Trophoblast cell (in vitro differentiated cells and primary cell): ENCODE measurements around the gene CCL26.
"Not testable (repeated sequence)": the region's sequence is repeated elsewhere in the genome, so short reads cannot be mapped to it uniquely, and the experiment has no call there.

ENCODE experiments used
- DNase-seq, 2 donors: peaks; one replicate each; pipeline ENCODE4 v3.0.0-alpha.2; 2016
- H2AFZ ChIP-seq: 2 replicates; pipeline ENCODE4 v1.6.1; 2013; ENCODE audit warnings: low read length, moderate library complexity, mild to moderate bottlenecking; ENCODE audit not compliant: insufficient read depth, poor library complexity
- H2AK5ac ChIP-seq: 2 replicates; pipeline ENCODE4 v1.6.1; 2013; ENCODE audit warnings: mild to moderate bottlenecking, low read length
- H2BK120ac ChIP-seq: 2 replicates; pipeline ENCODE4 v1.6.1; 2013; ENCODE audit warnings: low read length, mild to moderate bottlenecking, moderate library complexity; ENCODE audit not compliant: insufficient read depth, poor library complexity
- H2BK12ac ChIP-seq: 2 replicates; pipeline ENCODE4 v1.6.1; 2013; ENCODE audit warnings: mild to moderate bottlenecking, low read length, moderate library complexity
- H2BK5ac ChIP-seq: 2 replicates; pipeline ENCODE4 v1.6.1; 2013; ENCODE audit warnings: low read length, low read depth, moderate library complexity, mild to moderate bottlenecking; ENCODE audit not compliant: poor library complexity
- H3K14ac ChIP-seq: 2 replicates; pipeline ENCODE4 v1.6.1; 2013; ENCODE audit warnings: mild to moderate bottlenecking, low read length
- H3K18ac ChIP-seq: 2 replicates; pipeline ENCODE4 v1.6.1; 2013; ENCODE audit warnings: mild to moderate bottlenecking, low read length
- H3K23ac ChIP-seq: 2 replicates; pipeline ENCODE4 v1.6.1; 2013; ENCODE audit warnings: low read length
- H3K27ac ChIP-seq: 2 replicates; pipeline ENCODE4 v1.5.1; 2013; ENCODE audit warnings: low read depth, mild to moderate bottlenecking, inconsistent platforms, low read length, moderate library complexity
- H3K27me3 ChIP-seq: 2 replicates; pipeline ENCODE4 v1.6.1; 2013; ENCODE audit warnings: inconsistent platforms, mild to moderate bottlenecking, low read length, moderate library complexity; ENCODE audit not compliant: insufficient read depth
- H3K36me3 ChIP-seq, 2 experiments: 1 replicate in 1 of 2; 2 replicates in 1 of 2; pipeline ENCODE4 v1.6.1; 2013; ENCODE audit warnings: low read length in 2 of 2, mild to moderate bottlenecking in 2 of 2, moderate library complexity in 1 of 2; ENCODE audit not compliant: insufficient read depth in 2 of 2, control insufficient read depth in 1 of 2
- H3K4ac ChIP-seq: 2 replicates; pipeline ENCODE4 v1.6.1; 2013; ENCODE audit warnings: low read depth, mild to moderate bottlenecking, low read length, moderate library complexity
- H3K4me1 ChIP-seq, 2 experiments: 1 replicate in 1 of 2; 2 replicates in 1 of 2; pipeline ENCODE4 v1.6.1; 2013; ENCODE audit warnings: low read length in 2 of 2, mild to moderate bottlenecking in 2 of 2, moderate library complexity in 1 of 2; ENCODE audit not compliant: insufficient read depth in 2 of 2, control insufficient read depth in 1 of 2
- H3K4me2 ChIP-seq: 2 replicates; pipeline ENCODE4 v1.6.1; 2013; ENCODE audit warnings: inconsistent platforms, mild to moderate bottlenecking, low read length, moderate library complexity
- H3K4me3 ChIP-seq: 2 replicates; pipeline ENCODE4 v1.5.1; 2013; ENCODE audit warnings: mild to moderate bottlenecking, low read depth, low read length, inconsistent platforms
- H3K79me1 ChIP-seq: one replicate; pipeline ENCODE4 v1.6.1; 2013; ENCODE audit warnings: low read length
- H3K79me2 ChIP-seq: 2 replicates; pipeline ENCODE4 v1.6.1; 2013; ENCODE audit warnings: low read length, mild to moderate bottlenecking; ENCODE audit not compliant: control insufficient read depth, insufficient read depth, poor library complexity
- H3K9ac ChIP-seq: 2 replicates; pipeline ENCODE4 v1.6.1; 2013; ENCODE audit warnings: mild to moderate bottlenecking, low read length
- H3K9me3 ChIP-seq: 2 replicates; pipeline ENCODE4 v1.6.1; 2013; ENCODE audit warnings: low read depth, mild to moderate bottlenecking, control low read depth, inconsistent platforms, low read length; ENCODE audit not compliant: insufficient read depth
- H4K12ac ChIP-seq: 2 replicates; pipeline ENCODE4 v1.6.1; 2013; ENCODE audit warnings: low read depth, mild to moderate bottlenecking, low read length, moderate library complexity
- H4K8ac ChIP-seq: 2 replicates; pipeline ENCODE4 v1.6.1; 2013; ENCODE audit warnings: low read depth, mild to moderate bottlenecking, low read length, moderate library complexity
- H4K91ac ChIP-seq: one replicate; pipeline ENCODE4 v1.6.1; 2013; ENCODE audit warnings: low read depth, mild to moderate bottlenecking, low read length, moderate library complexity
- WGBS: extraction: QIAGEN DNeasy Blood & Tissue Kit; methylation state at CpG from one replicate; pipeline ENCODE4 v1.1.7; 2013; ENCODE audit warnings: missing lambda C conversion rate; ENCODE audit not compliant: insufficient read length, insufficient coverage; ENCODE audit errors: extremely low coverage; 5-methylcytosine and 5-hydroxymethylcytosine counted together

CCL26 gene

DNA sequence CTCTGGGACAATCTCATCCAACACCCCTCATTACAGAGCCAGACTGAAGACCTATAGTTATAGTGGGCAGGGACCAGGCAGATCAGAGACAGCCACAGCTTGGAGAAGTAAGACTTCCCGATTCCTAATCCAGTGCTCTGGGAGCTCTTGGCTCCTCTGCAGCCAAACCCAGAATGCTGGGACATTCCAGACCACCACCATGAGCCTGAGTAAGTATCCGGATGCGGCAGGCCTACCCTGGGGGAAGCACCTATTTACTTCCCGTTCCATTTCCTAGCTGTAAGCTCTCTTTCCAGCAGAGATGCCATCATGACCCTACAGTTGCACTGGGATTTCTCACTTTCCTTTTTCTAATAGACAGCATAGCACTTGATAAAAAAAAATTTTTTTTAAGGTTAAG lies 49.6 kb downstream of the CCL26 start:
- Histone ChIP-seq H3K79me2 (no peaks in the 10 kb centered on the region), H4K12ac (no peak overlapping the region)
- WGBS = no CpG with 5 or more reads among the region's 4 CpGs

DNA sequence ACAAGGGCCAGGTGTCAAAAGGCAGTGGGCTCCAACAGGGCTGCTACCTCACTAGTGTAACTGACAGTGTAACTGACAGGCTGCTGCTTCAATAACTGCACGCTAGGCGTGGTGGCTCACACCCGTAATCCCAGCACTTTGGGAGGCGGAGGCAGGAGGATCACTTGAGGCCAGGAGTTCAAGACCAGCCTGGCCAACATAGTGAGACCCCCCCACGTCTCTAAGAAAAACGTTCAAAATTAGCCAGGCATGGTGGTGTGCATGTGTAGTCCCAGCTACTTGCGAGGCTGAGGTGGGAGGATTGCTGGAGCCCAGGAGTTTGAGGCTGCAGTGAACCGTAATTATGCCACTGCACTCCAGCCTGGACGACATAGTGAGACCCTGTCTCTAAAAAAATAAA lies 50.1 kb downstream of the CCL26 start:
- H2AK5ac ChIP-seq, H3K79me1 ChIP-seq, H3K9ac ChIP-seq, H2BK12ac ChIP-seq, H3K14ac ChIP-seq, H4K12ac ChIP-seq, H3K4me2 ChIP-seq, H3K23ac ChIP-seq, H2AFZ ChIP-seq, H3K4ac ChIP-seq, DNase-seq, H3K9me3 ChIP-seq, H3K18ac ChIP-seq, H2BK5ac ChIP-seq, H3K36me3 ChIP-seq, H3K4me3 ChIP-seq, H3K4me1 ChIP-seq, H3K27me3 ChIP-seq, H3K27ac ChIP-seq, H2BK120ac ChIP-seq, H4K8ac ChIP-seq, H4K91ac ChIP-seq, H3K79me2 ChIP-seq: not testable (repeated sequence)
- WGBS = no CpG with 5 or more reads among the region's 9 CpGs

More for the DNA sequence above, 49.6 kb downstream of the CCL26 start:
- H3K18ac ChIP-seq = no peak overlapping the region
- H4K8ac ChIP-seq = no peak overlapping the region
- no peak overlapping the region for H4K91ac ChIP-seq
- H3K9ac ChIP-seq = no peak overlapping the region
- no peaks in the 10 kb centered on the region for H3K36me3 ChIP-seq
- H3K27me3 ChIP-seq = no peaks in the 10 kb centered on the region
- H3K4me2 ChIP-seq = no peak overlapping the region
- no peak overlapping the region for H2BK5ac ChIP-seq
- no peak for DNase-seq
- H2BK12ac ChIP-seq = no peak overlapping the region
- no peak overlapping the region for H2BK120ac ChIP-seq
- H3K27ac ChIP-seq = no peak overlapping the region
- no peak overlapping the region for H3K4me3 ChIP-seq
- no peak overlapping the region for H3K4ac ChIP-seq
- H3K9me3 ChIP-seq = no peaks in the 10 kb centered on the region
- H3K14ac ChIP-seq = no peak overlapping the region
- no peak overlapping the region for H2AK5ac ChIP-seq
- no peak overlapping the region for H2AFZ ChIP-seq
- H3K23ac ChIP-seq = no peak overlapping the region
- H3K4me1 ChIP-seq = peaks cover 0 to 4% of the 10 kb centered on the region in 2 experiments
- H3K79me1 ChIP-seq = peaks cover 2% of the 10 kb centered on the region

DNA sequence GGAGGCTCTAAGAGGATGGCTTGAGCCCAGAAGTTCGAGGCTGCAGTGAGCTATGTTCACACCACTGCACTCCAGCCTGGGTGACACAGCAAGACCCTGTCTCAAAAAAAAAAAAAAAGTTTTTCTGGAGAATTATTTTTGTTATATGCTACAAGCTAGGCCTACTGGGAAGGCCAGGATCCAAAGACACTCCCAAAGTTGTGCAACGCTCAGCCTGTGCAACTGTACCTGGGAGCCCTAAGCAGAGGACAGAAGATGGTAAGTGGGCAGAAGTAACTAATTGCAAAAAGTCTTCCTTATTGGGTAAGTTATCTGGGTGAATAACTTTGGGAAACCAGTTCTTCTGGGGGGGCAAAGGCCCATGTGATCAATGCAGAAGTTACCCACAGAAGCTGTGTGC lies 50.6 kb downstream of the CCL26 start:
- Histone ChIP-seq H2BK120ac (no peak overlapping the region), H2BK5ac (no peak overlapping the region), H3K23ac (no peak overlapping the region), H3K4me3 (no peak overlapping the region), H3K9ac (no peak overlapping the region), H3K36me3 (no peaks in the 10 kb centered on the region), H3K9me3 (no peaks in the 10 kb centered on the region), H2AFZ (no peak overlapping the region), H3K4ac (no peak overlapping the region), H3K4me2 (no peak overlapping the region), H3K27me3 (no peaks in the 10 kb centered on the region), H3K27ac (no peak overlapping the region), H4K8ac (no peak overlapping the region), H3K14ac (no peak overlapping the region), H2AK5ac (no peak overlapping the region), H2BK12ac (no peak overlapping the region), H3K4me1 (peaks cover 0 to 4% of the 10 kb centered on the region in 2 experiments), H4K12ac (no peak overlapping the region), H3K79me1 (peaks cover 2% of the 10 kb centered on the region), H4K91ac (no peak overlapping the region), H3K79me2 (no peaks in the 10 kb centered on the region), H3K18ac (no peak overlapping the region)
- no peak for DNase-seq
- no CpG with 5 or more reads among the region's 2 CpGs for WGBS

DNA sequence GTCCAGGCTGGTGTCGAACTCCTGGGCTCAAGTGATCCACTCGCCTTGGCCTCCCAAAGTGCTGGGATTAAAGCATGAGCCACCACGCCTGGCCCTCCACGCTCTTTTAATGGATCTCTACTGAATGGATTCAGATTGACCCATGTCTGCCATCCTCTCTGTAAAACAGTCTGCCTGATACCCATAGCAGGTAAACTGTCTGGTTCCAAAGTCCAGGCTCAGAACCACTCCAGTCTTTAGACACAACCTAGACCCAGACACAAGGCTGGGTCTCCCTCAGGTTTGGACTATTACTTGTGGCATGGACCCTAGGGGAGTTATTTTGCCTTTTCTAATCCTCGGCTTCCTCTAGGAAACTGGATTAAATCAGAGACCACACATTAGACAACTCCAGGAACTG lies 52.4 kb downstream of the CCL26 start:
- no peaks in the 10 kb centered on the region for H3K79me2 ChIP-seq
- peaks cover 2% of the 10 kb centered on the region for H3K79me1 ChIP-seq
- H2AK5ac ChIP-seq = no peak overlapping the region
- WGBS = no CpG with 5 or more reads among the region's 5 CpGs
- H3K27me3 ChIP-seq = no peaks in the 10 kb centered on the region
- no peak overlapping the region for H4K8ac ChIP-seq
- H2AFZ ChIP-seq = no peak overlapping the region
- no peak overlapping the region for H4K91ac ChIP-seq
- no peaks in the 10 kb centered on the region for H3K9me3 ChIP-seq
- H4K12ac ChIP-seq = no peak overlapping the region
- H2BK5ac ChIP-seq = no peak overlapping the region
- no peak overlapping the region for H2BK120ac ChIP-seq
- H3K27ac ChIP-seq = no peak overlapping the region
- no peak overlapping the region for H3K9ac ChIP-seq
- no peak overlapping the region for H3K14ac ChIP-seq
- H2BK12ac ChIP-seq = no peak overlapping the region
- no peak overlapping the region for H3K23ac ChIP-seq
- H3K36me3 ChIP-seq = no peaks in the 10 kb centered on the region
- no peak overlapping the region for H3K18ac ChIP-seq
- no peak for DNase-seq
- no peak overlapping the region for H3K4me3 ChIP-seq
- H3K4me2 ChIP-seq = no peak overlapping the region
- H3K4ac ChIP-seq = no peak overlapping the region
- peaks cover 0 to 4% of the 10 kb centered on the region in 2 experiments for H3K4me1 ChIP-seq
